Neuronal stem cell (in vitro differentiated cells): ENCODE results near the gene LRRC71.

Source experiments
- DNase-seq: peaks from one replicate; pipeline ENCODE4 v3.0.0-alpha.2; 2013; ENCODE audit warnings: low spot score
- H2AFZ ChIP-seq: one replicate; pipeline ENCODE4 v1.6.1; 2013; ENCODE audit warnings: mild to moderate bottlenecking, low read length, inconsistent platforms
- H2AK5ac ChIP-seq: 2 replicates; pipeline ENCODE4 v1.6.1; 2013; ENCODE audit warnings: low read depth, mild to moderate bottlenecking, inconsistent platforms, low read length, moderate library complexity, mixed read lengths
- H2BK120ac ChIP-seq: 2 replicates; pipeline ENCODE4 v1.6.1; 2013; ENCODE audit warnings: low read depth, mild to moderate bottlenecking, inconsistent platforms, low read length, moderate library complexity, mixed read lengths
- H2BK12ac ChIP-seq: one replicate; pipeline ENCODE4 v1.6.1; 2013; ENCODE audit warnings: low read length, inconsistent platforms
- H2BK15ac ChIP-seq: 2 replicates; pipeline ENCODE4 v1.6.1; 2013; ENCODE audit warnings: mild to moderate bottlenecking, low read length, inconsistent platforms, mixed read lengths
- H2BK5ac ChIP-seq: one replicate; pipeline ENCODE4 v1.6.1; 2013; ENCODE audit warnings: inconsistent platforms, mild to moderate bottlenecking, low read length, moderate library complexity
- H3K14ac ChIP-seq: one replicate; pipeline ENCODE4 v1.6.1; 2013; ENCODE audit warnings: low read length, inconsistent platforms
- H3K18ac ChIP-seq: 2 replicates; pipeline ENCODE4 v1.6.1; 2013; ENCODE audit warnings: low read length, inconsistent platforms
- H3K23ac ChIP-seq: 2 replicates; pipeline ENCODE4 v1.6.1; 2013; ENCODE audit warnings: low read depth, mild to moderate bottlenecking, mixed read lengths, low read length, inconsistent platforms; ENCODE audit not compliant: poor library complexity
- H3K27ac ChIP-seq: replicated peaks from 3 replicates; pipeline ENCODE4 v1.5.1; 2013; ENCODE audit warnings: low read length, inconsistent platforms
- H3K27me3 ChIP-seq, 3 experiments: 2 replicates each; pipeline ENCODE4 v1.6.1; 2013; ENCODE audit warnings: low read length in 3 of 3, mild to moderate bottlenecking in 2 of 3, inconsistent platforms in 1 of 3, low read depth in 1 of 3, mixed read lengths in 1 of 3, moderate library complexity in 1 of 3; ENCODE audit not compliant: control insufficient read depth in 3 of 3, insufficient read depth in 3 of 3
- H3K36me3 ChIP-seq, 2 donors: replicated peaks in 1 of 2; 2 replicates each; pipeline ENCODE4 v1.6.1; 2013; ENCODE audit warnings: low read length in 2 of 2; ENCODE audit not compliant: control insufficient read depth in 2 of 2, insufficient read depth in 2 of 2
- H3K4ac ChIP-seq: 2 replicates; pipeline ENCODE4 v1.6.1; 2013; ENCODE audit warnings: inconsistent platforms, mild to moderate bottlenecking, low read length, moderate library complexity
- H3K4me1 ChIP-seq, 2 donors: 1 replicate in 1 of 2; 2 replicates in 1 of 2; pipeline ENCODE4 v1.6.1; 2013; ENCODE audit warnings: low read length in 2 of 2, low read depth in 1 of 2; ENCODE audit not compliant: control insufficient read depth in 2 of 2, insufficient read depth in 1 of 2
- H3K4me2 ChIP-seq: one replicate; pipeline ENCODE4 v1.6.1; 2013; ENCODE audit warnings: mild to moderate bottlenecking, low read length, inconsistent platforms; ENCODE audit not compliant: insufficient read depth, poor library complexity, severe bottlenecking
- H3K4me3 ChIP-seq, 2 donors: 2 replicates each; pipeline ENCODE4 v1.5.1; 2013; ENCODE audit warnings: low read length in 2 of 2, mild to moderate bottlenecking in 2 of 2, inconsistent platforms in 1 of 2, moderate library complexity in 1 of 2
- H3K79me1 ChIP-seq: one replicate; pipeline ENCODE4 v1.6.1; 2013; ENCODE audit warnings: low read depth, mild to moderate bottlenecking, inconsistent platforms, low read length, moderate library complexity
- H3K9ac ChIP-seq: one replicate; pipeline ENCODE4 v1.6.1; 2013; ENCODE audit warnings: mild to moderate bottlenecking, low read depth, low read length, inconsistent platforms; ENCODE audit not compliant: poor library complexity
- H3K9me3 ChIP-seq, 2 donors: replicated peaks in 1 of 2; 2 replicates each; pipeline versions ENCODE3 to v1.6.1; 2013; ENCODE audit warnings: low read length in 2 of 2, mild to moderate bottlenecking in 2 of 2, inconsistent platforms in 1 of 2, low read depth in 1 of 2, mixed read lengths in 1 of 2, moderate library complexity in 1 of 2; ENCODE audit not compliant: control insufficient read depth in 2 of 2, insufficient read depth in 1 of 2
- H4K8ac ChIP-seq: one replicate; pipeline ENCODE4 v1.6.1; 2013; ENCODE audit warnings: low read depth, mild to moderate bottlenecking, inconsistent platforms, low read length, moderate library complexity
- H4K91ac ChIP-seq: one replicate; pipeline ENCODE4 v1.6.1; 2013; ENCODE audit warnings: low read length, low read depth, mild to moderate bottlenecking, inconsistent platforms; ENCODE audit not compliant: poor library complexity
- WGBS, 2 donors: extraction: QIAGEN DNeasy Blood & Tissue Kit; methylation state at CpG; one replicate each; pipeline ENCODE4 v1.1.7; 2013; ENCODE audit warnings: missing lambda C conversion rate in 2 of 2, mixed read lengths in 1 of 2; ENCODE audit not compliant: insufficient read length in 2 of 2, insufficient replicate concordance in 1 of 2; ENCODE audit errors: extremely low coverage in 2 of 2; 5-methylcytosine and 5-hydroxymethylcytosine counted together

LRRC71 gene

GRCh38 chr1:156947127-156947526, 26.7 kb downstream of the LRRC71 start:
- H2BK12ac ChIP-seq, result no peak overlapping the region
- H3K4me3 ChIP-seq, result no peak overlapping the region
- no peaks in the 10 kb centered on the region for H3K27me3 ChIP-seq
- no peaks in the 10 kb centered on the region for H3K9me3 ChIP-seq
- no peak overlapping the region for H4K8ac ChIP-seq
- no peak overlapping the region for H2BK5ac ChIP-seq
- H3K27ac ChIP-seq, result no peak overlapping the region
- no peaks in the 10 kb centered on the region for H3K79me1 ChIP-seq
- DNase-seq, result no peak
- no peak overlapping the region for H3K23ac ChIP-seq
- H3K36me3 ChIP-seq, result peaks cover 56 to 98% of the 10 kb centered on the region in 2 donors
- H2BK15ac ChIP-seq, result no peak overlapping the region
- no peak overlapping the region for H3K9ac ChIP-seq
- no peak overlapping the region for H2AFZ ChIP-seq
- H3K4me2 ChIP-seq, result no peak overlapping the region
- H3K14ac ChIP-seq, result no peak overlapping the region
- H4K91ac ChIP-seq, result no peak overlapping the region
- H2BK120ac ChIP-seq, result no peak overlapping the region
- H2AK5ac ChIP-seq, result no peak overlapping the region
- no peak overlapping the region for H3K4ac ChIP-seq
- no CpG with 5 or more reads among the region's 9 CpGs for WGBS, 2 donors
- no peaks in the 10 kb centered on the region for H3K4me1 ChIP-seq
- H3K18ac ChIP-seq, result no peak overlapping the region

GRCh38 chr1:156947818-156948525, 27.5 kb downstream of the LRRC71 start:
- DNase-seq, result no peak
- no peak overlapping the region for H3K27ac ChIP-seq
- H3K4me1 ChIP-seq, result no peaks in the 10 kb centered on the region
- no peak overlapping the region for H3K4me2 ChIP-seq
- H3K36me3 ChIP-seq, result peaks cover 50 to 99% of the 10 kb centered on the region in 2 donors
- no peak overlapping the region for H4K8ac ChIP-seq
- no peak overlapping the region for H2AK5ac ChIP-seq
- H3K4me3 ChIP-seq, result no peak overlapping the region
- H2BK120ac ChIP-seq, result no peak overlapping the region
- no peak overlapping the region for H3K4ac ChIP-seq
- H2BK15ac ChIP-seq, result no peak overlapping the region
- H2AFZ ChIP-seq, result no peak overlapping the region
- peak overlapping the region; percentile 21 for H3K14ac ChIP-seq
- WGBS, 2 donors, result no CpG with 5 or more reads among the region's 17 CpGs
- no peaks in the 10 kb centered on the region for H3K79me1 ChIP-seq
- no peak overlapping the region for H2BK5ac ChIP-seq
- no peak overlapping the region for H3K9ac ChIP-seq
- no peak overlapping the region for H3K23ac ChIP-seq
- H3K27me3 ChIP-seq, result no peaks in the 10 kb centered on the region
- H4K91ac ChIP-seq, result no peak overlapping the region
- no peak overlapping the region for H2BK12ac ChIP-seq
- H3K18ac ChIP-seq, result no peak overlapping the region
- no peaks in the 10 kb centered on the region for H3K9me3 ChIP-seq

GRCh38 chr1:156948708-156949107, 28.3 kb downstream of the LRRC71 start:
- Histone ChIP-seq H3K14ac (no peak overlapping the region), H4K8ac (no peak overlapping the region), H2BK5ac (no peak overlapping the region), H4K91ac (no peak overlapping the region), H2BK12ac (no peak overlapping the region), H3K23ac (no peak overlapping the region), H3K27ac (no peak overlapping the region), H3K4me2 (no peak overlapping the region), H3K18ac (no peak overlapping the region), H3K79me1 (no peaks in the 10 kb centered on the region), H3K36me3 (peaks cover 45 to 100% of the 10 kb centered on the region in 2 donors), H2BK120ac (no peak overlapping the region), H2AK5ac (no peak overlapping the region), H2BK15ac (no peak overlapping the region), H3K4me1 (no peaks in the 10 kb centered on the region), H3K4ac (no peak overlapping the region), H2AFZ (no peak overlapping the region), H3K27me3 (no peaks in the 10 kb centered on the region), H3K9ac (no peak overlapping the region), H3K4me3 (no peak overlapping the region), H3K9me3 (no peaks in the 10 kb centered on the region)
- no peak for DNase-seq
- no CpG with 5 or more reads among the region's 4 CpGs for WGBS, 2 donors

GRCh38 chr1:156949127-156949526, 28.7 kb downstream of the LRRC71 start:
- H2BK15ac ChIP-seq, result no peak overlapping the region
- no peak overlapping the region for H2BK12ac ChIP-seq
- no peaks in the 10 kb centered on the region for H3K27me3 ChIP-seq
- H3K18ac ChIP-seq, result no peak overlapping the region
- H2AK5ac ChIP-seq, result no peak overlapping the region
- no peaks in the 10 kb centered on the region for H3K4me1 ChIP-seq
- H3K4ac ChIP-seq, result no peak overlapping the region
- H3K23ac ChIP-seq, result no peak overlapping the region
- H3K27ac ChIP-seq, result no peak overlapping the region
- no peaks in the 10 kb centered on the region for H3K9me3 ChIP-seq
- H2AFZ ChIP-seq, result no peak overlapping the region
- WGBS, 2 donors, result no CpG with 5 or more reads among the region's 5 CpGs
- H3K4me3 ChIP-seq, result no peak overlapping the region
- H2BK5ac ChIP-seq, result no peak overlapping the region
- H3K36me3 ChIP-seq, result peaks cover 41 to 98% of the 10 kb centered on the region in 2 donors
- no peak overlapping the region for H3K14ac ChIP-seq
- no peaks in the 10 kb centered on the region for H3K79me1 ChIP-seq
- H4K91ac ChIP-seq, result no peak overlapping the region
- H4K8ac ChIP-seq, result no peak overlapping the region
- no peak for DNase-seq
- H2BK120ac ChIP-seq, result no peak overlapping the region
- H3K9ac ChIP-seq, result no peak overlapping the region
- H3K4me2 ChIP-seq, result no peak overlapping the region
